ENCODE results near the gene SHOX. TPM values are rescaled to one million over a fixed set of nuclear protein-coding genes. Genes with fewer than 3 reads are reported as not detected.
"Not testable (repeated sequence)": the region's sequence is repeated elsewhere in the genome, so short reads cannot be mapped to it uniquely, and the experiment has no call there.

SHOX gene
- total RNA-seq, 1 experiment from 2014 or later, result not detected

DNA sequence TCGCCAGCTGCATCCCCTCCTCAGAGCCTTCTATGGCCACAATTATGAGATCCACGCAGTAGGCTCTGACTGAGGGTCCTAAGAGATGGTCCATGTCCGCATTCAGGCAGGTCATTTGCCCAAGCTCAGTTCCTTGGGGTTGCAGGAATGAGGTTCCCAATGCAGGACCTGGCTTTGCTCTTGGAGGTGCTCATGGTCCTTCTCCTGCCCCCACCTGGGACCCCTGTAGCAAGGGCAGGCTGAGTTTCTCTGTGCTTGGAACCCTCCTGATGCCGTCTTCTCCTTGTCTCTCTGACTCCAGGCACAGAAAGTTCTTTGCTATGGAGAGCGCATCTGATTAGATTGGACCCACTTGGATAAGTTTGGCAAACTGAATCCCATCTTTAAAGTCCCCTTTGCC, 16.5 kb upstream of the SHOX start:
- Histone ChIP-seq H2AFZ (no peak overlapping the region), H3K4me2 (no peak overlapping the region), H3K36me3 (ENCODE audit: low read depth) (no peaks in the 10 kb centered on the region), H3K4me3 (no peak overlapping the region), H4K20me1 (ENCODE audit: insufficient read depth) (no peaks in the 10 kb centered on the region), H3K9me3 (ENCODE audit: insufficient read depth, low read depth) (no peaks in the 10 kb centered on the region), H3K9me2 (ENCODE audit: insufficient read depth) (no peaks in the 10 kb centered on the region), H3K4me1 (replicated peaks; ENCODE audit: insufficient read depth) (no peaks in the 10 kb centered on the region), H3F3A (ENCODE audit: insufficient read depth, low read depth) (no peaks in the 10 kb centered on the region), H3K27ac (no peak overlapping the region), H3K27me3 (ENCODE audit: insufficient read depth, low read depth) (peaks cover 3% of the 10 kb centered on the region; the same call in 1 of the 2 replicates), H3K79me2 (ENCODE audit: low read depth) (no peaks in the 10 kb centered on the region)
- no peak for DNase-seq
- ChIA-PET POLR2A (ENCODE audit: unreplicated experiment) (no interaction called here), CTCF (no interaction called here)
- intact Hi-C loops (cut with micrococcal nuclease; ENCODE audit: unreplicated experiment), result no loop called here
- no peak for TF ChIP-seq EZH2 (IDR thresholded peaks at IDR 0.05; ENCODE audit: low read depth)
- TF ChIP-seq, protein P1, sequence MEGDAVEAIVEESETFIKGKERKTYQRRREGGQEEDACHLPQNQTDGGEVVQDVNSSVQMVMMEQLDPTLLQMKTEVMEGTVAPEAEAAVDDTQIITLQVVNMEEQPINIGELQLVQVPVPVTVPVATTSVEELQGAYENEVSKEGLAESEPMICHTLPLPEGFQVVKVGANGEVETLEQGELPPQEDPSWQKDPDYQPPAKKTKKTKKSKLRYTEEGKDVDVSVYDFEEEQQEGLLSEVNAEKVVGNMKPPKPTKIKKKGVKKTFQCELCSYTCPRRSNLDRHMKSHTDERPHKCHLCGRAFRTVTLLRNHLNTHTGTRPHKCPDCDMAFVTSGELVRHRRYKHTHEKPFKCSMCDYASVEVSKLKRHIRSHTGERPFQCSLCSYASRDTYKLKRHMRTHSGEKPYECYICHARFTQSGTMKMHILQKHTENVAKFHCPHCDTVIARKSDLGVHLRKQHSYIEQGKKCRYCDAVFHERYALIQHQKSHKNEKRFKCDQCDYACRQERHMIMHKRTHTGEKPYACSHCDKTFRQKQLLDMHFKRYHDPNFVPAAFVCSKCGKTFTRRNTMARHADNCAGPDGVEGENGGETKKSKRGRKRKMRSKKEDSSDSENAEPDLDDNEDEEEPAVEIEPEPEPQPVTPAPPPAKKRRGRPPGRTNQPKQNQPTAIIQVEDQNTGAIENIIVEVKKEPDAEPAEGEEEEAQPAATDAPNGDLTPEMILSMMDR (conservative IDR thresholded peaks at IDR 0.05), result no peak
- BruUV-seq (replicated peaks), result no TSS peak

GRCh38 chrX:617401-617800, 13.2 kb upstream of the SHOX start:
- Histone ChIP-seq H4K20me1 (ENCODE audit: insufficient read depth) (no peaks in the 10 kb centered on the region), H3K4me1 (replicated peaks; ENCODE audit: insufficient read depth) (no peaks in the 10 kb centered on the region), H3F3A (ENCODE audit: insufficient read depth, low read depth) (no peaks in the 10 kb centered on the region), H3K27me3 (ENCODE audit: insufficient read depth, low read depth) (peaks cover 3% of the 10 kb centered on the region; the same call in 1 of the 2 replicates), H3K4me2 (no peak overlapping the region), H3K36me3 (ENCODE audit: low read depth) (no peaks in the 10 kb centered on the region), H3K9me2 (ENCODE audit: insufficient read depth) (no peaks in the 10 kb centered on the region), H3K27ac (no peak overlapping the region), H3K9me3 (ENCODE audit: insufficient read depth, low read depth) (no peaks in the 10 kb centered on the region), H3K79me2 (ENCODE audit: low read depth) (no peaks in the 10 kb centered on the region), H3K4me3 (no peak overlapping the region), H2AFZ (no peak overlapping the region)
- intact Hi-C loops (cut with micrococcal nuclease; ENCODE audit: unreplicated experiment), result no loop called here
- ChIA-PET POLR2A (ENCODE audit: unreplicated experiment) (no interaction called here), CTCF (no interaction called here)
- DNase-seq, result no peak
- TF ChIP-seq EZH2 (IDR thresholded peaks at IDR 0.05; ENCODE audit: low read depth), result no peak
- TF ChIP-seq, protein P1 (conservative IDR thresholded peaks at IDR 0.05), result no peak
- BruUV-seq (replicated peaks), result no TSS peak

GRCh38 chrX:617891-618290, 12.7 kb upstream of the SHOX start:
- no peaks in the 10 kb centered on the region for H4K20me1 ChIP-seq (ENCODE audit: insufficient read depth)
- no TSS peak for BruUV-seq (replicated peaks)
- ChIA-PET CTCF (no interaction called here), POLR2A (ENCODE audit: unreplicated experiment) (no interaction called here)
- no peaks in the 10 kb centered on the region for H3K79me2 ChIP-seq (ENCODE audit: low read depth)
- no peak overlapping the region for H3K4me2 ChIP-seq
- H2AFZ ChIP-seq, result no peak overlapping the region
- no peak for DNase-seq
- TF ChIP-seq, protein P1 (conservative IDR thresholded peaks at IDR 0.05), result no peak
- no peak for TF ChIP-seq EZH2 (IDR thresholded peaks at IDR 0.05; ENCODE audit: low read depth)
- no peaks in the 10 kb centered on the region for H3K9me3 ChIP-seq (ENCODE audit: insufficient read depth, low read depth)
- intact Hi-C loops (cut with micrococcal nuclease; ENCODE audit: unreplicated experiment), result no loop called here
- no peaks in the 10 kb centered on the region for H3K36me3 ChIP-seq (ENCODE audit: low read depth)
- no peak overlapping the region for H3K4me3 ChIP-seq
- no peaks in the 10 kb centered on the region for H3K9me2 ChIP-seq (ENCODE audit: insufficient read depth)
- peaks cover 3% of the 10 kb centered on the region; the same call in 1 of the 2 replicates for H3K27me3 ChIP-seq (ENCODE audit: insufficient read depth, low read depth)
- no peaks in the 10 kb centered on the region for H3F3A ChIP-seq (ENCODE audit: insufficient read depth, low read depth)
- H3K4me1 ChIP-seq (replicated peaks; ENCODE audit: insufficient read depth), result no peaks in the 10 kb centered on the region
- no peak overlapping the region for H3K27ac ChIP-seq

DNA sequence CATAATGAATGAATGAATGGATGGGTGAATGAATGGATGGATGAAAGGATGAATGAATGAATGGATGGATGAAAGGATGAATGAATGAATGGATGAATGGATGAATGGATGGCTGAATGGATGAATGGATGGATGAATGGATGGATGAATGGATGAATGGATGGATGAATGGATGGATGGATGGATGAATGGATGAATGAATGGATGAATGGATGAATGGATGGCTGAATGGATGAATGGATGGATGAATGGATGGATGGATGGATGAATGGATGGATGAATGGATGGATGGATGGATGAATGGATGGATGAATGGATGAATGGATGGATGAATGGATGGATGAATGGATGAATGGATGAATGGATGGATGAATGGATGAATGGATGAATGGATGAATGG, 12.3 kb upstream of the SHOX start:
- H3K9me2 ChIP-seq (ENCODE audit: insufficient read depth); H3K36me3 ChIP-seq (ENCODE audit: low read depth); BruUV-seq (replicated peaks); POLR2A ChIA-PET (ENCODE audit: unreplicated experiment); H4K20me1 ChIP-seq (ENCODE audit: insufficient read depth); H3K9me3 ChIP-seq (ENCODE audit: insufficient read depth, low read depth); DNase-seq; CTCF ChIA-PET; intact Hi-C loops (cut with micrococcal nuclease; ENCODE audit: unreplicated experiment); H3K79me2 ChIP-seq (ENCODE audit: low read depth); H3F3A ChIP-seq (ENCODE audit: insufficient read depth, low read depth); H3K4me3 ChIP-seq; H3K4me1 ChIP-seq (replicated peaks; ENCODE audit: insufficient read depth); H2AFZ ChIP-seq; H3K27ac ChIP-seq; H3K27me3 ChIP-seq (ENCODE audit: insufficient read depth, low read depth); H3K4me2 ChIP-seq: not testable (repeated sequence)
